K562 treated with DMSO at 1 percent for 12 hours (cell line): ENCODE results near the gene TCERG1L. TPM values are rescaled to one million over a fixed set of nuclear protein-coding genes. Genes with fewer than 3 reads are reported as not detected.

ENCODE experiments used
- total RNA-seq: library from RNA; unstranded; fragments of 300-600 nt; gene quantifications from 2 replicates; pipeline ENCODE4 v1.2.3, GENCODE V29; 2022; ENCODE audit not compliant: insufficient read depth

The TCERG1L gene
- not detected in 2 replicates for total RNA-seq

GRCh38 chr10:131311661-131312477 lies at the start of gene TCERG1L:
Gene TCERG1L (minus strand): TSS chr10:131311721. CDS start chr10:131311635, 86 bp downstream.

